ENCODE measurements around the gene KIAA2012.

Gene KIAA2012

GRCh38 chr2:202072737-202073401, at the start of gene KIAA2012:
TSS of gene KIAA2012 (plus strand) at chr2:202073255. CDS start at chr2:202073628, 373 bp downstream.
- no peak for DNase-seq

- peak; percentile 55 for DNase-seq
Measured at GRCh38 chr2:202023904-202024266, 49.2 kb upstream of the KIAA2012 start.

- no peak for DNase-seq
Measured at GRCh38 chr2:202024871-202025270, 48.2 kb upstream of the KIAA2012 start.

GRCh38 chr2:202025816-202026215, 47.2 kb upstream of the KIAA2012 start:
- no peak for DNase-seq

GRCh38 chr2:202026507-202026906, 46.5 kb upstream of the KIAA2012 start:
- DNase-seq, result no peak

GRCh38 chr2:202030691-202031090, 42.4 kb upstream of the KIAA2012 start:
- DNase-seq, result no peak

- no peak for DNase-seq
Measured at GRCh38 chr2:202031246-202031951, 41.7 kb upstream of the KIAA2012 start.

- no peak for DNase-seq
Measured at GRCh38 chr2:202032846-202033316, 40.2 kb upstream of the KIAA2012 start.

GRCh38 chr2:202033317-202034248, 39.5 kb upstream of the KIAA2012 start, which contains the start of gene FZD7:
TSS of gene FZD7 (plus strand) at chr2:202033855. CDS start at chr2:202034648, 793 bp downstream.
- no peak for DNase-seq

- DNase-seq, result no peak
Measured at GRCh38 chr2:202034249-202035088, 38.6 kb upstream of the KIAA2012 start.

- DNase-seq, result no peak
Measured at GRCh38 chr2:202035089-202035940, 37.7 kb upstream of the KIAA2012 start.

GRCh38 chr2:202035941-202036372, 37.1 kb upstream of the KIAA2012 start:
- no peak for DNase-seq

GRCh38 chr2:202036601-202037037, 36.4 kb upstream of the KIAA2012 start:
- no peak for DNase-seq

- DNase-seq, result no peak
Measured at GRCh38 chr2:202037086-202037485, 36.0 kb upstream of the KIAA2012 start.

GRCh38 chr2:202038471-202039277, 34.4 kb upstream of the KIAA2012 start:
- no peak for DNase-seq

- no peak for DNase-seq
Measured at GRCh38 chr2:202039278-202040078, 33.6 kb upstream of the KIAA2012 start.

GRCh38 chr2:202040079-202040844, 32.8 kb upstream of the KIAA2012 start:
- no peak for DNase-seq

GRCh38 chr2:202042444-202042843, 30.6 kb upstream of the KIAA2012 start:
- DNase-seq, result no peak

- DNase-seq, result no peak
Measured at GRCh38 chr2:202043475-202043874, 29.6 kb upstream of the KIAA2012 start.

Measured in NCI-H1417 treated with DMSO at 0.1 percent for 48 hours (cell line).